Fibroblast of pulmonary artery (primary cell): Measurements from ENCODE around the gene MSI2.

ENCODE experiments used
- DNase-seq: peaks from one replicate; pipeline ENCODE4 v3.0.0-alpha.2; 2010; ENCODE audit warnings: low read depth
- H3K4me3 ChIP-seq: replicated peaks from 2 replicates; pipeline ENCODE4 v1.5.1; 2011; ENCODE audit warnings: low read depth, mild to moderate bottlenecking, control low read depth, low read length, moderate library complexity
- CTCF ChIP-seq: IDR thresholded peaks from 2 replicates; pipeline ENCODE4 v1.5.1; 2011; ENCODE audit warnings: mild to moderate bottlenecking, control low read depth, low read length, inconsistent platforms; ENCODE audit errors: missing control alignments

Gene MSI2

DNA sequence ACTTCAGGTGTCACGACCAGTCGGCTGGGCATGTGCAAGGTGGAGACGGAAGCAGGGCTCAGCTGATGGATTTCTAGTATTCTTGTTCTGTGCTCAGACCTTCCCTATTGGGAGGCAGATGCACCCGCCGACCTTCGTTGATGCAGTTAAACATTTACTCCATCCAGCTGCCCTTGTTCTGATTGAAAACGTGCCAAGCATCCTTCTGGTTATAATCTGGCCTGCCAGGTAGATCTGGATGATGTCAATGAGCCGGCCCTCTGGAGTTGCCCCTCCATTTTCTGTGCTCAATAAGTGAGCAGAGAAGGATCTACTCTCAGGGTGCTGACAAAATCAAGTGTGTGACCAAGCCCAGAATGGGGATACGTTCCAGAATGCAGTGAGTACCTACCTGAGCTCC, 450.4 kb downstream of the MSI2 start:
- TF ChIP-seq CTCF = no peak

DNA sequence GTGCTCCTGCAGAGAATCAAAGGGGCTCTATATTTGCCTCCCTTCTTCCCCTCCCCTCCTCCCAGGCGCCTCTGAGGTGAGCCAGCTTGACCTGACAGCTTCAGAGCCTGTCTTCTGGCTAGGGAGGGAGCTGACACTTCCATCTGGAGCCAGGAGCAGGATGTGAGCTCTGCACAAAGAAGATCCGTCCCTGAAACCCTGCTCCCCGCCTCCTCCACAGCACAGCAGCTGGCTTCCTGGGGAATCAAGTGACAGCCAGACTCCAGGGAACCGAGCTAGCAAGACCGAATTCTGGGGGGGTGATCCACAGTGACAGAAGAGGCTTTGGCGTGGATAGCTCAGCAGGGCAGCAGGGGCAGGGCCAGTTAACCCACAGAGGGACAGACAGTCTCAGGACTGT, 451.6 kb downstream of the MSI2 start:
- no peak for TF ChIP-seq CTCF
- DNase-seq = peak; percentile 3
- H3K4me3 ChIP-seq = no peak overlapping the region

More for the DNA sequence above, 450.4 kb downstream of the MSI2 start:
- DNase-seq = no peak
- no peak overlapping the region for H3K4me3 ChIP-seq

- TF ChIP-seq CTCF = no peak
- no peak overlapping the region for H3K4me3 ChIP-seq
- peak; percentile 6 for DNase-seq
Observed at GRCh38 chr17:57708410-57708809, 452.1 kb downstream of the MSI2 start.

GRCh38 chr17:57713140-57713539, 456.8 kb downstream of the MSI2 start:
- no peak for DNase-seq
- H3K4me3 ChIP-seq = no peak overlapping the region
- TF ChIP-seq CTCF = no peak

DNA sequence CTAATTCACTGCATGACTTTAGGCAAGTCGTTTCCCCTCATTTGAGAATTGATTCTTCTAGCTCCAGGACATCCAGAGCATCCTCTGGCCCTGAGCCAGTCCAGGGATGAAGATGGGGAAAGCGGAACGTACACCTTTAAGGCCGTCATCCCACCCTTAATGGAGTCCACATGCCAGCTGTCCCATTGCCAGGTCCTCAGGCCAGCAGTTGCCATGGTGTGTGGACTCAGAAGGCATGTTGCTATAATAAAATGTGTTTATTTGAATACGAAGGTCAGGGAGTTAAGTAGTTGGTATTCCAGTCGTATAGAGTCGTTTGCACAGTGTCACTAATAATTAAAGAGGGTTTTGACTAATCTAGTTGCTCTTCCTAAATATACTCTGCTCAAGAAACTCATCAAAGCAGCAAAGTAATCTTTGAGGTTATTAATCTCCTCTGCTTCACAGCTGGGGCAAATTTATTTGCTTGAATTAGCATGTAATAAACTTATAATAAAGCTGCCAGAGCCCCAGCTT, 458.4 kb downstream of the MSI2 start:
- TF ChIP-seq CTCF = no peak
- no peak for DNase-seq
- H3K4me3 ChIP-seq = no peak overlapping the region

DNA sequence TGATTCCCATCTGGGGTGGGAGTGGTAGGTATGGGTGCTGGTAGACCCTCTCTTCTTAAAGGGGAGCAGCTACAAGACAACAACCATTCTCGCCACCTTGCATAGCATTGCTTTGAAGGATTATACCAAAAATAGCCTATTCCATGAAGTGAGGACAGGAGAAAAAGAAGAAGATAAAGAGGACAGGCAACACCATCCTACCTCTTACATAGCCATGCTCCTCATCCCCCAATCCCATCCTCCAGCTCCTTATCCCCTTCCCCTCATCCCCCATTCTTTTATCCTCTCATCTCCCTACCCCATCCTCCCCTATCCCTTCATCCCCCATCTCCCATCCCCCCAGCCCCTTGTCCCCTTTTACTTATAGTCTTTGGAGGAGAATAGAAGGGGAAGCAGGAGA, 459.7 kb downstream of the MSI2 start:
- no peak for DNase-seq
- no peak overlapping the region for H3K4me3 ChIP-seq
- TF ChIP-seq CTCF = no peak

GRCh38 chr17:57718878-57719277, 462.6 kb downstream of the MSI2 start:
- no peak overlapping the region for H3K4me3 ChIP-seq
- DNase-seq = no peak
- TF ChIP-seq CTCF = no peak
